Stimulated activated naive B cell treated with anti-CD40 and anti-IgM and Interleukin-4, amounts not matched to agents 10 μg/mL and 1 μg/mL and 100 μg/mL, for 72 hours (primary cell): ENCODE measurements around the gene COLQ.

Experiments used
- ATAC-seq, 2 donors: fragments of 150-1000 bp; cut with Tn5 transposase; replicated peaks; 2 replicates each; pipeline ENCODE4 v1.10.0; 2021; ENCODE audit warnings: moderate library complexity in 1 of 2
- DNase-seq: peaks from one replicate; pipeline ENCODE4 v3.0.0; 2021
- H3K27ac Mint-ChIP-seq: one replicate; pipeline ENCODE4 v1.8.0; 2022; ENCODE audit warnings: mild to moderate bottlenecking, mixed read lengths
- H3K27me3 Mint-ChIP-seq, 2 donors: one replicate each; pipeline ENCODE4 v1.8.0; 2022; ENCODE audit warnings: mixed read lengths in 2 of 2
- H3K36me3 Mint-ChIP-seq, 2 donors: one replicate each; pipeline ENCODE4 v1.8.0; 2022; ENCODE audit warnings: mixed read lengths in 2 of 2, mild to moderate bottlenecking in 1 of 2
- H3K4me1 Mint-ChIP-seq, 2 donors: one replicate each; pipeline ENCODE4 v1.8.0; 2022; ENCODE audit warnings: mixed read lengths in 2 of 2, mild to moderate bottlenecking in 1 of 2
- H3K4me3 Mint-ChIP-seq, 2 donors: one replicate each; pipeline ENCODE4 v1.8.0; 2022; ENCODE audit warnings: mild to moderate bottlenecking in 2 of 2, mixed read lengths in 2 of 2, moderate library complexity in 1 of 2
- H3K9me3 Mint-ChIP-seq, 2 donors: one replicate each; pipeline ENCODE4 v1.8.0; 2022; ENCODE audit warnings: mixed read lengths in 2 of 2, mild to moderate bottlenecking in 1 of 2

COLQ gene

DNA sequence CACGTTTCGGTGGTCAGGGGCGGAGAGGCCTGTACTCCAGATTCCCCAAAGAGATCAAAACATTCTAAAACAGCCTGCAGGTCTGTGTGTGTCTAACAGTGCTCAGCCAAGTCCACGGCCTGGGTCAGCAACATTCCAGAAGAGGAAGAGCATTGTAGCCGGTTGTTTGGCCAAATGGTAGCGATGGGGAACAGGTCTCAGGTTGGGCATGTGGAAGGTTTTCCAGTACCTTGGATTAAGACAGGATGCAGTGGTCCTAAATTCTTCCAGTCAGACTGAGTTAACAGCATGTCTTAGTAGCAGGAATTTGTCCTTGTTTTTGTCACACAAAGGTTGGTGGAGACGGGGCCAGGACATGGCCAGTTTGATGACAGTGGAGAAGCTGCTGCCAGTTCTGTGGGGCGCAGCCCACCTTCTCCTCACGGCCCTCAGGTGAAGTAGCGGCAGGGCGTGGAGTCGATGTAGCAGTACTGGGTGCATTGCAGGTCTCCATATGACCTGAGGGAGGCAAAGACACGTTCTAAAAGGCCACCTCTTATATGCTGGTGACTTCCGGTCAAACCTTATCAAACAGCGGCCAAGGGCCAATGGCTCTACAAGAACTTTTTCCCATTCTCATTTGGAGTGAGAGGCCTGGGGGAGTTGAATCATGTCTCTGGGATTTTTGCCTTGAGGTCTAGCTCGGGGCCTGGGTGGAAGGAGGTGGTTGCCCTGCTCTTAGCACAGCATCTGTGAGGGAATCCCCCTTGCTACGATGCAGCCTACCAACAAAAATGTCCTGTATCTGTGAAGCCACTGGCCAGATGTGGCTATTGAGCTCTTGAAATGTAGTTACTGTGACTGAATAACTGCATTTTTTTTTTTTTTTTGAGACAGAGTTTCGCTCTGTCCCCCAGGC, 70.0 kb downstream of the COLQ start:
- H3K4me3 Mint-ChIP-seq: no peak overlapping the region
- H3K9me3 Mint-ChIP-seq: no peaks in the 10 kb centered on the region
- H3K4me1 Mint-ChIP-seq: no peaks in the 10 kb centered on the region
- DNase-seq (no peak), ATAC-seq (no peak)
- no peaks in the 10 kb centered on the region for H3K27me3 Mint-ChIP-seq
- peaks cover 10 to 29% of the 10 kb centered on the region in 2 donors for H3K36me3 Mint-ChIP-seq
- no peak overlapping the region for H3K27ac Mint-ChIP-seq

DNA sequence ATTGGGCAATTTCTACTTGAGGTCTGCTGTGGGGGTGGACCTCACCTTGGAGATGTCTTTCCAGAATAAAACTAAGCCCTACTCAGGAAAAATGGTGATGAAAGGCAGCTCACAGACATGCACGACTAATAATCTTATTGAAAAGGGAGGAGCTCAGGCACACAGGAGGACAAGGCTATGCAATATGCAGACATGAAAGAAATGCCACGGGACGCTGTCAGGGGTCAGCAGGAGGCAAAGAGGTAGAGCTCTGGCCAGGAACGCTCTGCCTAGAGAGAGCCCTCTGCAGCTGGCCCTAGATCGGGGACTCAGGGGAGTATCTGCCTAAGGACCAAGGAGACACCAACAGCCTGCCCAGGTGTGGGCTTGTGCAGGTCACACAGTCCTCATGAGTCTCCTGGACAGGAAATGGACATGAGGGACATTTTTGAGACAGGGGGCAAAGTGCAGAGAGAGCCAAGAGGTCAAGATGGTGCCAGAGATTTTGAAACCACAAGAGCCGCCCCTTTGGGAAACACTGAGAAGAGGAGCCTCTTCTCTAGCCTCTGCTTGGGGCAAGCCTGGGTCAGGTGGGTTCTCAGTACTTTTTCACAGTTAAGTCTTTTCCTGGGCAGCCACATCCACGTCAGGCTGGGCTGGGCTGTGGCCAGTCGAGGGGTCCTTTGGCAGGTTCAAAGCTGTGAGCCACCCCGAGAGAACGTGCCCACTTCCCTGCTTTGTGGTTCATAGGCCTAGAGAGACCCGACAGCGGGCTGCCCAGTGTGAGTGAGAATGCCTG, 70.9 kb downstream of the COLQ start:
- Mint-ChIP-seq H3K9me3 (no peaks in the 10 kb centered on the region), H3K4me3 (no peak overlapping the region), H3K36me3 (peaks cover 11 to 33% of the 10 kb centered on the region in 2 donors), H3K27me3 (no peaks in the 10 kb centered on the region), H3K27ac (no peak overlapping the region), H3K4me1 (no peaks in the 10 kb centered on the region)
- DNase-seq: no peak
- no peak for ATAC-seq

GRCh38 chr3:15449489-15450224, 71.8 kb downstream of the COLQ start:
- H3K27ac Mint-ChIP-seq: no peak overlapping the region

DNA sequence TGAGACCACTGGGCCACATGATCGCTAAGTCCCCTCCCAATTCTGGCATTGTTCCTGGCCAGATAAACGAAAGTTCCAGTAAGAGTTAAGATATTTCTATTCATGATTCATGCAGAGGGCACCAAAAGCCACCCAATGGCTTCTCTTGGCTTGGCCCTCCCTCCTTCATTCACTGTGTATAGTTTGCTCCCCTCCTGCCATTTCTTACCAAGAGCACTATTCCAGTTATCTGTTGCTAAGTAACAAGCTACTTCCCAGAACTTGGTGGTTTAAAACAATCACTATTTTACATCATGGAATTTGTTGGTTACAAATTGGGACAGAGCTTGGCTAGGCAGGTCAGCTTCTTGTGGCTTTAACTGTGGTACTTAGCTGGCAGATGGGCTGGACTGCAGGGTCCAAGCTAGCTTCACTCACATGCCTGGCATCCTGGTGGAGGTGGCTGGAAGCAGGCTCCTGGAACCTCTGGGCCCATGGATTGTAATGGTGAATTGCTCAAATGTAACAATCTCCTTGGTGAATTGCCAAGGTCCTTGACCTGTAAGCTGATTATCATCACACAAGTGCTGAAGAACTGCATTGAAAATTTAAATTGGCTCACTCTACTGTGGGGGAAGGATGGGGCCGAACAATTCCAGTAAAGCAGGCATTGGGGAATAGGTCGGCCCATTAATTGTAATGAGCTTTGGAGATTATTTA, 77.5 kb downstream of the COLQ start:
- Mint-ChIP-seq H3K27me3 (no peaks in the 10 kb centered on the region), H3K36me3 (peaks cover 42 to 64% of the 10 kb centered on the region in 2 donors), H3K9me3 (no peaks in the 10 kb centered on the region), H3K27ac (no peak overlapping the region), H3K4me1 (no peaks in the 10 kb centered on the region), H3K4me3 (no peak overlapping the region)
- DNase-seq (no peak), ATAC-seq (no peak)

More at GRCh38 chr3:15449489-15450224, 71.8 kb downstream of the COLQ start:
- no peaks in the 10 kb centered on the region for H3K9me3 Mint-ChIP-seq
- H3K4me3 Mint-ChIP-seq: no peak overlapping the region
- DNase-seq (no peak), ATAC-seq (no peak)
- H3K4me1 Mint-ChIP-seq: no peaks in the 10 kb centered on the region
- H3K27me3 Mint-ChIP-seq: no peaks in the 10 kb centered on the region
- H3K36me3 Mint-ChIP-seq: peaks cover 18 to 41% of the 10 kb centered on the region in 2 donors

- Mint-ChIP-seq H3K27ac (no peak overlapping the region), H3K9me3 (no peaks in the 10 kb centered on the region), H3K4me3 (no peak overlapping the region), H3K27me3 (no peaks in the 10 kb centered on the region), H3K4me1 (peaks cover 0 to 6% of the 10 kb centered on the region in 2 donors), H3K36me3 (peaks cover 47 to 74% of the 10 kb centered on the region in 2 donors)
- DNase-seq (no peak), ATAC-seq (no peak)
Observed at GRCh38 chr3:15440891-15441290, 80.6 kb downstream of the COLQ start.

- peak in 1 of 2 donors; percentile 45 for ATAC-seq
- Mint-ChIP-seq H3K36me3 (peaks cover 42 to 66% of the 10 kb centered on the region in 2 donors), H3K27ac (no peak overlapping the region)
Observed at GRCh38 chr3:15439476-15439875, 82.0 kb downstream of the COLQ start.

DNA sequence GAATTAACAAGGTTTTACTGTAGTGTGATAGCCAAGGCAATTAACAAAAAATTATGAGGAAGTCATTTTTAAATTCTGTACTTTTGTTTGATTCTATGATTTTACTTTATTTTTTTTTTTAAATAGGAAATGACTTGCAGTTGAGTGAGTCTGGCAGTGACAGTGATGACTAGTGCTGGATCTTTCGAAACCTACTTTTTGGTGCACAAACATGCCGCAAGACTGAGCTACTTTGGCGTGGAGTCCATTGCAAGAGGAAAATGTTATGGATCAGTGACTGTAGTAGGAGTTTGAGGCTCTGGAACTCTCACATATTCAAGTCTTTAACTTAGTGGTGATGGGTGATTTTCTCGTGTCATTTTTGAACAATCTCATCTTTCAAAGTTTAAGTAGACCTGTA, 82.5 kb downstream of the COLQ start:
- peaks cover 0 to 6% of the 10 kb centered on the region in 2 donors for H3K4me1 Mint-ChIP-seq

More at GRCh38 chr3:15439476-15439875, 82.0 kb downstream of the COLQ start:
- Mint-ChIP-seq H3K27me3 (no peaks in the 10 kb centered on the region), H3K9me3 (no peaks in the 10 kb centered on the region), H3K4me1 (peaks cover 0 to 6% of the 10 kb centered on the region in 2 donors), H3K4me3 (no peak overlapping the region)
- no peak for DNase-seq

GRCh38 chr3:15436246-15436645, 85.3 kb downstream of the COLQ start:
- no peak for DNase-seq
- H3K9me3 Mint-ChIP-seq: no peaks in the 10 kb centered on the region
- H3K36me3 Mint-ChIP-seq: peaks cover 28 to 52% of the 10 kb centered on the region in 2 donors
- H3K4me1 Mint-ChIP-seq: peaks cover 2 to 10% of the 10 kb centered on the region in 2 donors
- H3K27ac Mint-ChIP-seq: no peak overlapping the region
- no peak overlapping the region for H3K4me3 Mint-ChIP-seq
- no peaks in the 10 kb centered on the region for H3K27me3 Mint-ChIP-seq
- no peak for ATAC-seq

More for the DNA sequence above, 82.5 kb downstream of the COLQ start:
- H3K36me3 Mint-ChIP-seq: peaks cover 38 to 61% of the 10 kb centered on the region in 2 donors
- H3K9me3 Mint-ChIP-seq: no peaks in the 10 kb centered on the region
- ATAC-seq: no peak
- no peak overlapping the region for H3K4me3 Mint-ChIP-seq
- H3K27me3 Mint-ChIP-seq: no peaks in the 10 kb centered on the region
- DNase-seq: no peak
- no peak overlapping the region for H3K27ac Mint-ChIP-seq

GRCh38 chr3:15434756-15435155, 86.8 kb downstream of the COLQ start:
- no peak for DNase-seq
- Mint-ChIP-seq H3K27me3 (no peaks in the 10 kb centered on the region), H3K4me3 (no peak overlapping the region), H3K27ac (no peak overlapping the region), H3K9me3 (no peaks in the 10 kb centered on the region), H3K4me1 (peaks cover 4 to 21% of the 10 kb centered on the region in 2 donors), H3K36me3 (peaks cover 21 to 40% of the 10 kb centered on the region in 2 donors)
- ATAC-seq: no peak

DNA sequence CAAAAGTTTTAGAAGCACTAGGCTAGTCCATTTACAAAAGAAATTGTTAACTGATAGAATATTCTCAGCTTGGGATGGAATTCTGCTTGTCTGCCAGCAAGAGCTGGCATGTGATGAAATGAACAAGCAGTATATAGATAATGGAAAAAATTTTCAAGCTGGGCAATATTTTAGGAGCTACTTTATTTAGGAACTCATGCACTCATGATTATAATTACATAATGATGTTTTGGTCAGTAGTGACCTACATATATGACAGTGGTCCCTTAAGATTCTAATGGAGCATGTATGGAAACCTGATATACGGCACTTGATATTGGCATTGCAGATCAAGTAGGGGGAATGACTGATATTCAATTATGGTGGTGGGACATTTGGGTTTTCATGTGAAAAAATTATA, 88.0 kb downstream of the COLQ start:
- Mint-ChIP-seq H3K9me3 (no peaks in the 10 kb centered on the region), H3K27ac (no peak overlapping the region), H3K4me1 (peaks cover 9 to 30% of the 10 kb centered on the region in 2 donors), H3K27me3 (no peaks in the 10 kb centered on the region), H3K36me3 (peaks cover 17 to 32% of the 10 kb centered on the region in 2 donors), H3K4me3 (no peak overlapping the region)
- ATAC-seq (no peak), DNase-seq (no peak)

DNA sequence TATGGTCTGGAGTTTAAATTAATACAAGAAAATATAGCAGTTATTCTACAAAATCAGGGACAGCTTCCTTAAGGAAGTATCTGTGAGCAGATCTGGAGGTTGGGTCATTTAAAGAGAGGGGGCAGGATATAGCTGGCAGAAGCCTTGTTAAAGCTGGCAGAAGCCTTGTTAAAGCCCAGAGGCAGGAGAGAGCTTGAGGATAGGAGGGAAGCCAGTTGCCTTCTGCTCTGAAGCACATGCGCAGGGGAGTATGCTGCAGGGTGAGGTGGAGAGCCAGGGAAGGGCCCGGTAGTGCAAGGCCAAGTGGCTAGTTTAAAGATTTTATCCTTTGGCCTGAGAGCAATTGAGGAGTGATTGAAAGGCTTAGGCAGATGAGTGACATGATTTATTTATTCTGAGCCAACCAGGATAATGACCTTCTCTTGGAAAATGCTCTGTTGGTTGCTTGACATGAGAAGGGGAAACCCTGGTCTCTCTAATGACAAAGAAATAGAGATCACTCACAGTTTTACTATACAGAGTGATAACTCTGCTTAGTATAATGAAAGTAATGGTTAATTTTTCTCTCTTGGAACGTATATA, 90.2 kb downstream of the COLQ start:
- Mint-ChIP-seq H3K27me3 (no peaks in the 10 kb centered on the region), H3K36me3 (peaks cover 22 to 38% of the 10 kb centered on the region in 2 donors), H3K9me3 (no peaks in the 10 kb centered on the region), H3K4me1 (peaks cover 19 to 45% of the 10 kb centered on the region in 2 donors), H3K4me3 (no peak overlapping the region), H3K27ac (no peak overlapping the region)
- ATAC-seq (no peak), DNase-seq (no peak)

DNA sequence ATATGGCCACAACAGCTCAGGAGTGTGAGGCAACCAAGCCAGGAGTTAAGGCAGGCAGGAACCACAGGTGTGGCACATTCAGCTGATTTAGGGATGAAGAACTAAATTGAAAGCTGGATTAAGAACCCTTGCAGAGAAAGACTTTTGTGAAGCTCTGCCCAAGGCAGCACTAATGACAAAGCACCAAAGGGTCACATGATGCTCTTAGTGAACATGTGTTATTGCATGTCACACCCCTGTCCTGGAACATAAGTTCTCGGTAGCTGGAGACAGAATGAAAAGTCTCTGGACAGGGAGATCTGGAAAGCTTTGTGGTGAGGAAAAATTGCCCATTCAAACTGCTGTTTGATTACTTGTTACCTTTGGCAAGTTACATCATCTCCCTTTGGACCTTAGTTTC, 90.9 kb downstream of the COLQ start:
- no peaks in the 10 kb centered on the region for H3K9me3 Mint-ChIP-seq

GRCh38 chr3:15429080-15429479, 92.4 kb downstream of the COLQ start:
- ATAC-seq (no peak), DNase-seq (no peak)
- Mint-ChIP-seq H3K36me3 (peaks cover 18 to 39% of the 10 kb centered on the region in 2 donors), H3K27ac (no peak overlapping the region), H3K27me3 (no peaks in the 10 kb centered on the region), H3K9me3 (no peaks in the 10 kb centered on the region), H3K4me3 (peak overlapping the region; percentile 96), H3K4me1 (peaks cover 28 to 56% of the 10 kb centered on the region in 2 donors)

More for the DNA sequence above, 90.9 kb downstream of the COLQ start:
- H3K4me1 Mint-ChIP-seq: peaks cover 23 to 49% of the 10 kb centered on the region in 2 donors
- DNase-seq: no peak
- no peak overlapping the region for H3K27ac Mint-ChIP-seq
- no peak for ATAC-seq
- H3K36me3 Mint-ChIP-seq: peaks cover 22 to 35% of the 10 kb centered on the region in 2 donors
- H3K4me3 Mint-ChIP-seq: no peak overlapping the region
- H3K27me3 Mint-ChIP-seq: no peaks in the 10 kb centered on the region
